SK-N-SH (cell line): ENCODE results near the gene GNAS. TPM values are rescaled to one million over a fixed set of nuclear protein-coding genes. Genes with fewer than 3 reads are reported as not detected.

ENCODE experiments used
- CTCF ChIA-PET: fragments of 300-600, 350-600 bp; formaldehyde crosslinking; extraction: SDS; loops from one replicate; lab custom pipeline; 2021; lab: Yijun Ruan, JAX
- POLR2A ChIA-PET: fragments of 350-600 bp; sonication (Branson Sonifier 250); formaldehyde crosslinking; extraction: SDS; loops from one replicate; lab custom pipeline; 2020; ENCODE audit warnings: antibody characterized with exemption, inconsistent platforms; lab: Yijun Ruan, JAX
- DNase-seq: peaks from one replicate; pipeline ENCODE4 v3.0.0; 2012
- H2AFZ ChIP-seq: fragments of 200-600 bp; sonication (generic); 2 replicates; pipeline ENCODE4 v1.8.1; 2016; ENCODE audit warnings: antibody characterized with exemption, mild to moderate bottlenecking, low read depth
- H3F3A ChIP-seq: fragments of 200-600 bp; sonication (generic); replicated peaks from 2 replicates; pipeline ENCODE3; 2016; ENCODE audit warnings: antibody characterized with exemption, mild to moderate bottlenecking; ENCODE audit not compliant: insufficient read depth
- H3K27ac ChIP-seq, 2 experiments: fragments of 200-500 bp in 1 of 2; fragments of 200-600 bp in 1 of 2; sonication (Bioruptor generic) in 1 of 2; sonication (generic), shearing (Covaris generic) in 1 of 2; 2 replicates each; pipeline versions ENCODE4 v1.5.1 to v1.6.1; 2014 to 2016; ENCODE audit warnings: low read depth in 2 of 2, inconsistent platforms in 1 of 2, low read length in 1 of 2, mild to moderate bottlenecking in 1 of 2, mixed read lengths in 1 of 2
- H3K27me3 ChIP-seq: fragments of 200-600 bp; sonication (generic), shearing (Covaris generic); 2 replicates; pipeline ENCODE4 v1.6.1; 2016; ENCODE audit warnings: mixed run types; ENCODE audit not compliant: insufficient read depth
- H3K36me3 ChIP-seq, 2 experiments: fragments of 200-500 bp in 1 of 2; fragments of 200-600 bp in 1 of 2; sonication (Bioruptor generic) in 1 of 2; sonication (generic) in 1 of 2; replicated peaks in 1 of 2; 2 replicates each; pipeline versions ENCODE3 to v1.5.1; 2014 to 2016; ENCODE audit warnings: low read length in 1 of 2, mild to moderate bottlenecking in 1 of 2; ENCODE audit not compliant: insufficient read depth in 2 of 2, control insufficient read depth in 1 of 2
- H3K4me1 ChIP-seq, 2 experiments: fragments of 200-500 bp in 1 of 2; fragments of 200-600 bp in 1 of 2; sonication (Bioruptor generic) in 1 of 2; sonication (generic), shearing (Covaris generic) in 1 of 2; 2 replicates each; pipeline versions ENCODE4 v1.5.1 to v1.6.1; 2014 to 2016; ENCODE audit warnings: low read depth in 1 of 2, low read length in 1 of 2, mixed run types in 1 of 2; ENCODE audit not compliant: insufficient read depth in 2 of 2, control insufficient read depth in 1 of 2
- H3K4me2 ChIP-seq: fragments of 200-600 bp; sonication (generic), shearing (Covaris generic); 2 replicates; pipeline ENCODE4 v1.6.1; 2017; ENCODE audit warnings: mixed run types
- H3K4me3 ChIP-seq, 2 experiments: fragments of 200-500 bp in 1 of 2; fragments of 200-600 bp in 1 of 2; sonication (Bioruptor generic) in 1 of 2; sonication (generic), shearing (Covaris generic) in 1 of 2; 2 replicates each; pipeline versions ENCODE4 v1.5.1 to v1.8.1; 2014 to 2016; ENCODE audit warnings: low read depth in 2 of 2, inconsistent platforms in 1 of 2, low read length in 1 of 2, mild to moderate bottlenecking in 1 of 2, mixed read lengths in 1 of 2, moderate library complexity in 1 of 2
- H3K79me2 ChIP-seq: fragments of 200-600 bp; sonication (generic); 2 replicates; pipeline ENCODE4 v1.8.1; 2017; ENCODE audit warnings: mild to moderate bottlenecking; ENCODE audit not compliant: insufficient read depth
- H3K9ac ChIP-seq: fragments of 200-600 bp; sonication (generic); 2 replicates; pipeline ENCODE4 v1.6.1; 2017; ENCODE audit warnings: mixed run types
- H3K9me2 ChIP-seq: fragments of 200-600 bp; sonication (generic); 2 replicates; pipeline ENCODE4 v1.6.1; 2017; ENCODE audit warnings: mixed run types
- H3K9me3 ChIP-seq: fragments of 200-600 bp; sonication (generic); 2 replicates; pipeline ENCODE4 v1.6.1; 2017; ENCODE audit warnings: mixed run types, mild to moderate bottlenecking, moderate library complexity
- H4K20me1 ChIP-seq: fragments of 200-600 bp; sonication (generic); 2 replicates; pipeline ENCODE4 v1.6.1; 2017; ENCODE audit warnings: mild to moderate bottlenecking, mixed run types; ENCODE audit not compliant: insufficient read depth
- CHD2 ChIP-seq: fragments of 150-350 bp; IDR thresholded peaks from 2 replicates; pipeline ENCODE4 v1.6.1; 2018; ENCODE audit warnings: low read length; ENCODE audit not compliant: partially characterized antibody
- EP300 ChIP-seq, 2 experiments: IDR thresholded peaks; 2 replicates each; pipeline versions ENCODE4 v1.4.0 to v1.6.1; 2012; ENCODE audit warnings: borderline replicate concordance in 1 of 2, low read depth in 1 of 2, low read length in 1 of 2
- EZH2phosphoT487 ChIP-seq: fragments of 200-600 bp; sonication (generic); IDR thresholded peaks from 2 replicates; pipeline ENCODE4 v1.6.1; 2017; ENCODE audit warnings: low read depth, mixed run types, mild to moderate bottlenecking, antibody characterized with exemption, moderate library complexity, borderline replicate concordance
- FOSL2 ChIP-seq: IDR thresholded peaks from 2 replicates; pipeline ENCODE4 v1.4.0; 2012; ENCODE audit warnings: low read depth, mild to moderate bottlenecking, moderate library complexity, borderline replicate concordance
- FOXJ3 ChIP-seq: sonication (generic); formaldehyde crosslinking; IDR thresholded peaks from 2 replicates; pipeline ENCODE4 v1.5.1; 2020; ENCODE audit warnings: mild to moderate bottlenecking, missing genetic modification reagents
- GABPA ChIP-seq: IDR thresholded peaks from 2 replicates; pipeline ENCODE4 v1.4.0; 2012; ENCODE audit warnings: low read depth, mild to moderate bottlenecking
- GATA2 ChIP-seq: sonication (generic); formaldehyde crosslinking; IDR thresholded peaks from 2 replicates; pipeline ENCODE4 v1.5.0; 2020; ENCODE audit warnings: mild to moderate bottlenecking, missing genetic modification reagents
- IRF3 ChIP-seq: fragments of 150-350 bp; IDR thresholded peaks from 2 replicates; pipeline ENCODE4 v1.6.1; 2016; ENCODE audit warnings: mild to moderate bottlenecking, low read depth, low read length
- JUND ChIP-seq: IDR thresholded peaks from 2 replicates; pipeline ENCODE4 v1.4.0; 2012
- MAX ChIP-seq: IDR thresholded peaks from 2 replicates; pipeline ENCODE4 v1.4.0; 2012; ENCODE audit warnings: low read depth
- MEF2A ChIP-seq: IDR thresholded peaks from 2 replicates; pipeline ENCODE4 v1.4.0; 2012; ENCODE audit warnings: low read depth, borderline replicate concordance
- NFIC ChIP-seq: IDR thresholded peaks from 2 replicates; pipeline ENCODE4 v1.4.0; 2012; ENCODE audit warnings: borderline replicate concordance
- PBX3 ChIP-seq: IDR thresholded peaks from 2 replicates; pipeline ENCODE4; 2012
- RAD21 ChIP-seq: IDR thresholded peaks from 2 replicates; pipeline ENCODE4 v1.6.1; 2012; ENCODE audit warnings: mild to moderate bottlenecking, low read length
- RCOR1 ChIP-seq: fragments of 150-350 bp; IDR thresholded peaks from 2 replicates; pipeline ENCODE4 v1.6.1; 2017; ENCODE audit warnings: antibody characterized with exemption, low read length
- RXRA ChIP-seq: IDR thresholded peaks from 2 replicates; pipeline ENCODE4 v1.4.0; 2012; ENCODE audit warnings: low read depth, mild to moderate bottlenecking, borderline replicate concordance
- SIN3A ChIP-seq: IDR thresholded peaks from 2 replicates; pipeline ENCODE4 v1.6.1; 2012; ENCODE audit warnings: low read depth, mild to moderate bottlenecking, low read length, moderate library complexity, borderline replicate concordance
- TCF12 ChIP-seq: IDR thresholded peaks from 2 replicates; pipeline ENCODE4 v1.4.0; 2012
- TEAD4 ChIP-seq: IDR thresholded peaks from 2 replicates; pipeline ENCODE4 v1.4.0; 2012; ENCODE audit warnings: mild to moderate bottlenecking, borderline replicate concordance; ENCODE audit not compliant: insufficient read depth
- USF1 ChIP-seq: IDR thresholded peaks from 2 replicates; pipeline ENCODE4 v1.4.0; 2012; ENCODE audit warnings: low read depth, borderline replicate concordance
- YY1 ChIP-seq: IDR thresholded peaks from 2 replicates; pipeline ENCODE4 v1.4.0; 2012; ENCODE audit warnings: low read depth, mild to moderate bottlenecking
- ZBTB33 ChIP-seq: IDR thresholded peaks from 2 replicates; pipeline ENCODE4 v1.4.0; 2012; ENCODE audit warnings: low read depth, borderline replicate concordance
- WGBS: methylation state at CpG from one replicate; pipeline ENCODE4 v1.1.6; 2017; ENCODE audit warnings: low lambda C conversion rate; 5-methylcytosine and 5-hydroxymethylcytosine counted together
- polyA plus RNA-seq, 3 experiments: library from polyadenylated mRNA; depleted of rRNA; stranded (reverse); fragments of >200 nt; gene quantifications; 2 replicates each; pipeline ENCODE4 v1.2.3, GENCODE V29; 2012

GNAS gene
- polyA plus RNA-seq, 1 of the 3 experiments (the other 2 are of a cell fraction): 1,562 TPM

GRCh38 chr20:58816957-58817651, 35.4 kb upstream of the GNAS start:
- Histone ChIP-seq H3K4me2 (no peak overlapping the region), H3K4me1 (no peaks in the 10 kb centered on the region), H3K4me3 (no peak overlapping the region), H2AFZ (no peak overlapping the region), H3K9ac (no peak overlapping the region), H4K20me1 (no peaks in the 10 kb centered on the region), H3K36me3 (no peaks in the 10 kb centered on the region), H3K27ac (no peak overlapping the region), H3K9me2 (no peaks in the 10 kb centered on the region), H3F3A (no peaks in the 10 kb centered on the region), H3K9me3 (no peaks in the 10 kb centered on the region), H3K27me3 (no peaks in the 10 kb centered on the region), H3K79me2 (no peaks in the 10 kb centered on the region)
- WGBS: 70% methylated on average over 24 of the region's 30 CpGs
- no peak for TF ChIP-seq MEF2A
- no peak for TF ChIP-seq EZH2phosphoT487
- no peak for TF ChIP-seq TEAD4
- TF ChIP-seq FOSL2: no peak
- ChIA-PET CTCF (interaction anchor here (0.8 to 1.1 kb wide), 2 partner anchors 678 to 702 kb away, joined by 3 read pairs; no protein-coding TSS in a partner anchor), POLR2A (no interaction called here)
- no peak for DNase-seq

GRCh38 chr20:58817748-58818147, 34.8 kb upstream of the GNAS start:
- CTCF ChIA-PET: no interaction called here
- WGBS: 81% methylated on average over 10 of the region's 10 CpGs
- H4K20me1 ChIP-seq: no peaks in the 10 kb centered on the region

More at GRCh38 chr20:58817748-58818147, 34.8 kb upstream of the GNAS start:
- no peak overlapping the region for H2AFZ ChIP-seq
- no peak for TF ChIP-seq JUND
- no peak for TF ChIP-seq SIN3A
- no peak for TF ChIP-seq NFIC
- TF ChIP-seq RXRA: no peak
- TF ChIP-seq PBX3: no peak
- TF ChIP-seq RAD21: no peak
- no peak for TF ChIP-seq GATA2
- TF ChIP-seq TEAD4: no peak
- TF ChIP-seq IRF3: no peak
- TF ChIP-seq ZBTB33: no peak
- TF ChIP-seq GABPA: no peak
- no peak for TF ChIP-seq TCF12
- TF ChIP-seq FOXJ3 (CRISPR knock-in tag): no peak
- no peak for TF ChIP-seq EP300 (IDR thresholded peaks at IDR 0.05; ENCODE audit: borderline replicate concordance in 1 of 2, low read depth in 1 of 2, low read length in 1 of 2)
- TF ChIP-seq CHD2: no peak
- no peak for TF ChIP-seq USF1
- TF ChIP-seq YY1: no peak
- TF ChIP-seq MEF2A: no peak
- TF ChIP-seq RCOR1: no peak
- TF ChIP-seq MAX: no peak
- H3K27ac ChIP-seq: no peak overlapping the region
- no peaks in the 10 kb centered on the region for H3K27me3 ChIP-seq
- no peak overlapping the region for H3K4me2 ChIP-seq
- H3K9me2 ChIP-seq: no peaks in the 10 kb centered on the region
- no peaks in the 10 kb centered on the region for H3F3A ChIP-seq
- POLR2A ChIA-PET: no interaction called here
- no peaks in the 10 kb centered on the region for H3K4me1 ChIP-seq
- H3K36me3 ChIP-seq: no peaks in the 10 kb centered on the region
- H3K4me3 ChIP-seq: no peak overlapping the region
- H3K9ac ChIP-seq: no peak overlapping the region
- H3K79me2 ChIP-seq: no peaks in the 10 kb centered on the region
- no peak for DNase-seq
- no peaks in the 10 kb centered on the region for H3K9me3 ChIP-seq
